Measurements from ENCODE around the gene HNRNPA2B1. TPM values are rescaled to one million over a fixed set of nuclear protein-coding genes. Genes with fewer than 3 reads are reported as not detected.
"Not testable (repeated sequence)": the region's sequence is repeated elsewhere in the genome, so short reads cannot be mapped to it uniquely, and the experiment has no call there.

HNRNPA2B1 gene
- total RNA-seq, 3 donors from 2014 or later (not counting 1 experiment from before 2014, with no cell fraction given) = 473 to 627 (median 585) TPM

GRCh38 chr7:26155531-26156375 lies 44.8 kb downstream of the HNRNPA2B1 start:
- H3K9me3 ChIP-seq (ENCODE audit: control insufficient read depth, insufficient read depth, low read length) = no peaks in the 10 kb centered on the region
- TF ChIP-seq, protein P1, sequence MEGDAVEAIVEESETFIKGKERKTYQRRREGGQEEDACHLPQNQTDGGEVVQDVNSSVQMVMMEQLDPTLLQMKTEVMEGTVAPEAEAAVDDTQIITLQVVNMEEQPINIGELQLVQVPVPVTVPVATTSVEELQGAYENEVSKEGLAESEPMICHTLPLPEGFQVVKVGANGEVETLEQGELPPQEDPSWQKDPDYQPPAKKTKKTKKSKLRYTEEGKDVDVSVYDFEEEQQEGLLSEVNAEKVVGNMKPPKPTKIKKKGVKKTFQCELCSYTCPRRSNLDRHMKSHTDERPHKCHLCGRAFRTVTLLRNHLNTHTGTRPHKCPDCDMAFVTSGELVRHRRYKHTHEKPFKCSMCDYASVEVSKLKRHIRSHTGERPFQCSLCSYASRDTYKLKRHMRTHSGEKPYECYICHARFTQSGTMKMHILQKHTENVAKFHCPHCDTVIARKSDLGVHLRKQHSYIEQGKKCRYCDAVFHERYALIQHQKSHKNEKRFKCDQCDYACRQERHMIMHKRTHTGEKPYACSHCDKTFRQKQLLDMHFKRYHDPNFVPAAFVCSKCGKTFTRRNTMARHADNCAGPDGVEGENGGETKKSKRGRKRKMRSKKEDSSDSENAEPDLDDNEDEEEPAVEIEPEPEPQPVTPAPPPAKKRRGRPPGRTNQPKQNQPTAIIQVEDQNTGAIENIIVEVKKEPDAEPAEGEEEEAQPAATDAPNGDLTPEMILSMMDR (IDR thresholded peaks at IDR 0.05) = no peak
- H3K36me3 Mint-ChIP-seq = no peaks in the 10 kb centered on the region
- peaks cover 30 to 39% of the 10 kb centered on the region in 2 donors for H3K4me1 Mint-ChIP-seq
- H3K27me3 ChIP-seq (ENCODE audit: control insufficient read depth, insufficient read depth, low read length) = no peaks in the 10 kb centered on the region
- peak in 1 of 3 donors; percentile 3 for ATAC-seq
- H3K27ac ChIP-seq (ENCODE audit: low read length) = peak overlapping the region; percentile 54
- H3K4me1 ChIP-seq (ENCODE audit: control insufficient read depth, insufficient read depth, low read length) = peaks cover 58% of the 10 kb centered on the region
- DNase-seq = peak in 1 of 2 donors; percentile 40
- H3K36me3 ChIP-seq (ENCODE audit: control insufficient read depth, insufficient read depth, low read length) = no peaks in the 10 kb centered on the region
- H3K27ac Mint-ChIP-seq = peak overlapping the region; percentile 67 to 80
- peak overlapping the region; percentile 62 for H3K4me3 Mint-ChIP-seq
- H3K9me3 Mint-ChIP-seq = no peaks in the 10 kb centered on the region
- WGBS (ENCODE audit: insufficient coverage) = 62% methylated on average over 5 of the region's 8 CpGs
- H3K4me3 ChIP-seq (ENCODE audit: low read length) = no peak overlapping the region
- intact Hi-C loops (cut with micrococcal nuclease) = no loop called here
- peaks cover 4 to 12% of the 10 kb centered on the region in 2 donors for H3K27me3 Mint-ChIP-seq (ENCODE audit: low read depth in 2 of 2)

DNA sequence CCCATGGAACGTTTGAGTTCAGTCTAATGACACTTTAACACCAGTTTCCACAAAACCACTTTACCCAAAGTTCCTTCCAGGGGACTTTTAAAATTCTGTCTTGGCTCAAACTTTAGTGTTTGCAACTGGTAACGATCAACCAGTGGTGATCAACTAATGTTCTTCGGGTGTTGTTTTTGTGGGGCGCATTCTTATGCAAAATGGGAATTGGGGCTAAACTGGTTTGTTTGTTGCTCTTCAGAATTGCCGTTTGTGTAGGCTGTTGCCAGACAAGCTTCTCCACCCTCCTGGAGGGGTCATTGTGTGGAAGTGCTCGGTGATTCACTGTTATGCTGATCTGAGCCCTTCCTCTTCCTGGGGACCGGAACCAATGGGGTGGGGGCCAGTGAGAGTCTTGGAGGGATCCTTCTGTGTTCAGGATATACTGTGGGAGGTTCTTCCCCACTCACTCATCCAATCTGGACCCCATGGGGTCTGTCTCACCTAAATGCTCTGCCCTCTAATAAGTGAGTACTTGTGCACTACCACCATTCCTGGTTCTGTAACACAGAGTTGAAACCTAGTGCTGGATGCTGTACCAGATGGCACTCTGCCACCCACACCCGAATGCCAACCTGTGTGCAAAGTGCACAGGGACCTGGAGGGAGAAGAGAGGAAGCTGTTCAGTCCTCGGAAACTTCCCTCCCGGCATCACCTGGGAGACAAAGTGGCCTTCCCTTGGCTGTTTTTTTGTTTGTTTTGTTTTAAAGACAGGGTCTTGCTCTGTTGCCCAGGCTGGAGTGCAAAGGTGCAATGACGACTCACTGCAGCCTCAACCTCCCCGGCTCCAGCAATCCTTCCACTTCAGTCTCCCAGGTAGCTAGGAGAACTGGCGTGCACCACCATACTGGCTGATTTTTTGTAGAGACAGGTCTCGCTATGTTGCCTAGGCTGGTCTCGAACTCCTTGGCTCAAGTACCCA lies 46.4 kb downstream of the HNRNPA2B1 start:
- TF ChIP-seq, protein P1 (IDR thresholded peaks at IDR 0.05) = no peak
- Mint-ChIP-seq H3K27me3 (ENCODE audit: low read depth in 2 of 2) (peaks cover 11 to 12% of the 10 kb centered on the region in 2 donors), H3K4me1 (peaks cover 32 to 40% of the 10 kb centered on the region in 2 donors), H3K27ac (peak overlapping the region; percentile 72 to 73), H3K36me3 (no peaks in the 10 kb centered on the region), H3K9me3 (no peaks in the 10 kb centered on the region), H3K4me3 (peak overlapping the region; percentile 85)
- 69% methylated on average over 14 of the region's 15 CpGs for whole genome bisulfite sequencing (ENCODE audit: insufficient coverage)
- ATAC-seq = no peak
- Histone ChIP-seq H3K9me3 (ENCODE audit: control insufficient read depth, insufficient read depth, low read length) (no peaks in the 10 kb centered on the region), H3K4me1 (ENCODE audit: control insufficient read depth, insufficient read depth, low read length) (peaks cover 54% of the 10 kb centered on the region), H3K27ac (ENCODE audit: low read length) (peak overlapping the region; percentile 9), H3K4me3 (ENCODE audit: low read length) (peak overlapping the region; percentile 28), H3K27me3 (ENCODE audit: control insufficient read depth, insufficient read depth, low read length) (no peaks in the 10 kb centered on the region), H3K36me3 (ENCODE audit: control insufficient read depth, insufficient read depth, low read length) (no peaks in the 10 kb centered on the region)
- intact Hi-C loops (cut with micrococcal nuclease) = loop anchor here (2.0 kb wide), 1 partner anchor 45 kb away; no protein-coding TSS in a partner anchor
- DNase-seq = peak in 1 of 2 donors; percentile 54

DNA sequence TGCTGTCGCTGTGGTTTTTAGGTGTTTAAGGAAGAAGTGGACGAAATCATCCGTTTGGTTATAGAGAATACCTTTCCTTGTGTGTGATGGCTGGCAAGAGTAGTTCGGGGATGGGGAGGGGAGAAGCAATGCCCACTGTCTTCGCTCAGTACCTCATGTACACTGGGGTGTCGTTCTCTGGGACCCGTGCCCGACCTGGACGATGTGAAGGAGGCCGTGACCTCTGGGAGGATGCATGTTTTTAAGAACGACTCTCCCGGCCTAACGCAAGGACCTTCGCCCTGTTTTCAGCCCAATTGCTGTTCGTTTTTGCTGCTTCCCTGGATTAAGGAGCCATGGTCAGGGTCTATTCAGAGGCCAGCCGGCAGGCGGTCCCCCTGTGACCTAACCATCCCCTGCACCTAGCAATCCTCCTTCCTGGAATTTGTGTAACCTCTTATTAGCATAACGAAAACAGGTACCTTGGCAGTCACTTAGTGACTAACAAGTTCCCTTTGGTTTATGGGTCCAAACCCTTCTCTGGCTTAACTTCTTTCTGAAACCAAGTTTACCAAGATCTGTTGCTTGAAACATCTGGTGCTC lies 47.2 kb downstream of the HNRNPA2B1 start:
- 11% methylated on average over 18 of the region's 18 CpGs for WGBS (ENCODE audit: insufficient coverage)
- no peak for ATAC-seq
- intact Hi-C loops (cut with micrococcal nuclease) = loop anchor here (2.0 kb wide), 1 partner anchor 45 kb away; no protein-coding TSS in a partner anchor
- Histone ChIP-seq H3K27ac (ENCODE audit: low read length) (peak overlapping the region; percentile 9), H3K9me3 (ENCODE audit: control insufficient read depth, insufficient read depth, low read length) (no peaks in the 10 kb centered on the region), H3K4me3 (ENCODE audit: low read length) (peak overlapping the region; percentile 28), H3K36me3 (ENCODE audit: control insufficient read depth, insufficient read depth, low read length) (no peaks in the 10 kb centered on the region), H3K27me3 (ENCODE audit: control insufficient read depth, insufficient read depth, low read length) (no peaks in the 10 kb centered on the region), H3K4me1 (ENCODE audit: control insufficient read depth, insufficient read depth, low read length) (peaks cover 46% of the 10 kb centered on the region)
- TF ChIP-seq, protein P1 (IDR thresholded peaks at IDR 0.05) = no peak
- H3K9me3 Mint-ChIP-seq = no peaks in the 10 kb centered on the region
- no peak for DNase-seq
- peaks cover 11 to 12% of the 10 kb centered on the region in 2 donors for H3K27me3 Mint-ChIP-seq (ENCODE audit: low read depth in 2 of 2)
- peaks cover 32 to 40% of the 10 kb centered on the region in 2 donors for H3K4me1 Mint-ChIP-seq
- H3K27ac Mint-ChIP-seq = peak overlapping the region; percentile 72 to 73
- H3K36me3 Mint-ChIP-seq = no peaks in the 10 kb centered on the region
- peak overlapping the region; percentile 85 for H3K4me3 Mint-ChIP-seq

GRCh38 chr7:26152782-26153240 lies 47.7 kb downstream of the HNRNPA2B1 start:
- not testable (repeated sequence) for H3K36me3 ChIP-seq (ENCODE audit: control insufficient read depth, insufficient read depth, low read length); H3K9me3 Mint-ChIP-seq; H3K27me3 ChIP-seq (ENCODE audit: control insufficient read depth, insufficient read depth, low read length); H3K9me3 ChIP-seq (ENCODE audit: control insufficient read depth, insufficient read depth, low read length); H3K36me3 Mint-ChIP-seq
- Mint-ChIP-seq H3K27me3 (ENCODE audit: low read depth in 2 of 2) (peaks cover 11 to 12% of the 10 kb centered on the region in 2 donors), H3K4me1 (peaks cover 32 to 40% of the 10 kb centered on the region in 2 donors), H3K27ac (peak overlapping the region in 1 of 2 donors; percentile 72), H3K4me3 (peak overlapping the region; percentile 85)
- Histone ChIP-seq H3K4me1 (ENCODE audit: control insufficient read depth, insufficient read depth, low read length) (peaks cover 46% of the 10 kb centered on the region), H3K4me3 (ENCODE audit: low read length) (peak overlapping the region; percentile 28), H3K27ac (ENCODE audit: low read length) (peak overlapping the region; percentile 9)
- ATAC-seq (peak in 2 of 3 donors; percentile 14 to 18), DNase-seq (peak in 1 of 2 donors; percentile 67)
- intact Hi-C loops (cut with micrococcal nuclease) = loop anchor here (2.0 kb wide), 1 partner anchor 46 kb away; no protein-coding TSS in a partner anchor
- WGBS (ENCODE audit: insufficient coverage) = under 1% methylated on average over 54 of the region's 54 CpGs
